PC-9 (cell line): ENCODE data around the gene SLCO2B1. TPM values are rescaled to one million over a fixed set of nuclear protein-coding genes. Genes with fewer than 3 reads are reported as not detected.

Experiments
- BruUV-seq: library from RNA; stranded (reverse); fragments of 400-500 nt; replicated peaks from 2 replicates; lab custom pipeline; 2021; lab: Mats Ljungman, UMichigan
- CTCF ChIA-PET: fragments of 300-600 bp; sonication (Branson Sonifier 250); formaldehyde crosslinking; loops from one replicate; lab custom pipeline; 2022; ENCODE audit warnings: antibody characterized with exemption; lab: Charles Lee
- POLR2A ChIA-PET: fragments of 300-600 bp; sonication (Branson Sonifier 250); formaldehyde crosslinking; loops from one replicate; lab custom pipeline; 2022; ENCODE audit warnings: antibody characterized with exemption; ENCODE audit not compliant: unreplicated experiment; lab: Charles Lee
- DNase-seq, 2 experiments: peaks; one replicate each; pipeline versions ENCODE4 v3.0.0 to v3.0.0-alpha.2; 2015 to 2022; ENCODE audit warnings: mixed read lengths in 1 of 2
- H2AFZ ChIP-seq: fragments of 200-600 bp; sonication (generic); 2 replicates; pipeline ENCODE4 v1.8.1; 2017; ENCODE audit warnings: antibody characterized with exemption
- H3F3A ChIP-seq: fragments of 200-600 bp; sonication (generic); 2 replicates; pipeline ENCODE4 v1.8.1; 2017; ENCODE audit warnings: antibody characterized with exemption, mild to moderate bottlenecking, low read depth; ENCODE audit not compliant: insufficient read depth
- H3K27ac ChIP-seq: fragments of 200-600 bp; sonication (generic); 2 replicates; pipeline ENCODE4 v1.6.1; 2016; ENCODE audit warnings: mixed run types
- H3K27me3 ChIP-seq: fragments of 200-600 bp; sonication (generic); 2 replicates; pipeline ENCODE4 v1.6.1; 2016; ENCODE audit warnings: low read depth, mixed run types; ENCODE audit not compliant: insufficient read depth
- H3K36me3 ChIP-seq: fragments of 200-600 bp; sonication (generic); 2 replicates; pipeline ENCODE4 v1.6.1; 2016; ENCODE audit warnings: low read depth, mixed run types
- H3K4me1 ChIP-seq: fragments of 200-600 bp; sonication (generic); replicated peaks from 2 replicates; pipeline ENCODE4 v1.6.1; 2016; ENCODE audit warnings: mixed run types; ENCODE audit not compliant: insufficient read depth
- H3K4me2 ChIP-seq: fragments of 200-600 bp; sonication (generic); 2 replicates; pipeline ENCODE4 v1.6.1; 2017; ENCODE audit warnings: mixed run types
- H3K4me3 ChIP-seq: fragments of 200-600 bp; sonication (generic); 2 replicates; pipeline ENCODE4 v1.6.1; 2016; ENCODE audit warnings: mixed run types
- H3K79me2 ChIP-seq: fragments of 200-600 bp; sonication (generic); 2 replicates; pipeline ENCODE4 v1.6.1; 2017; ENCODE audit warnings: low read depth, mixed run types
- H3K9me2 ChIP-seq: fragments of 200-600 bp; sonication (generic); 2 replicates; pipeline ENCODE4 v1.8.1; 2017; ENCODE audit warnings: mild to moderate bottlenecking; ENCODE audit not compliant: insufficient read depth
- H3K9me3 ChIP-seq: fragments of 200-600 bp; sonication (generic); 2 replicates; pipeline ENCODE4 v1.8.1; 2016; ENCODE audit warnings: low read depth; ENCODE audit not compliant: insufficient read depth
- H4K20me1 ChIP-seq: fragments of 200-600 bp; sonication (generic); 2 replicates; pipeline ENCODE4 v1.8.1; 2017; ENCODE audit not compliant: insufficient read depth
- CTCF ChIP-seq: fragments of 200-600 bp; sonication (generic); conservative IDR thresholded peaks from 2 replicates; pipeline ENCODE4 v1.6.1; 2017; ENCODE audit warnings: mixed run types, antibody characterized with exemption, mild to moderate bottlenecking, moderate library complexity
- EZH2 ChIP-seq: fragments of 200-600 bp; sonication (generic); IDR thresholded peaks from 2 replicates; pipeline ENCODE4 v1.8.0; 2017; ENCODE audit warnings: antibody characterized with exemption, low read depth
- intact Hi-C: fragments of 100-400 bp; cut with micrococcal nuclease; formaldehyde crosslinking; loops from one replicate; pipeline ENCODE4 v1.10.0; 2022; ENCODE audit not compliant: unreplicated experiment
- total RNA-seq: library from RNA; stranded (reverse); gene quantifications from 2 replicates; pipeline ENCODE4 v1.2.3, GENCODE V29; 2021

The SLCO2B1 gene
- total RNA-seq, 1 experiment from 2014 or later = 1.3 TPM

- H3K4me3 ChIP-seq = no peak overlapping the region
- H3K27me3 ChIP-seq = peaks cover 38% of the 10 kb centered on the region
- no TSS peak for BruUV-seq
- no peaks in the 10 kb centered on the region; the same call in 1 of the 2 replicates for H3K9me3 ChIP-seq
- H2AFZ ChIP-seq = no peak overlapping the region
- ChIA-PET CTCF (no interaction called here), POLR2A (no interaction called here)
- no peak overlapping the region for H3K4me2 ChIP-seq
- no peaks in the 10 kb centered on the region for H3F3A ChIP-seq
- no peak for TF ChIP-seq EZH2
- TF ChIP-seq CTCF = no peak
- no peaks in the 10 kb centered on the region for H3K36me3 ChIP-seq
- no peaks in the 10 kb centered on the region for H3K4me1 ChIP-seq
- intact Hi-C loops = no loop called here
- no peaks in the 10 kb centered on the region for H3K79me2 ChIP-seq
- H3K27ac ChIP-seq = no peak overlapping the region
- H4K20me1 ChIP-seq = no peaks in the 10 kb centered on the region
- no peaks in the 10 kb centered on the region for H3K9me2 ChIP-seq
- no peak for DNase-seq
Measured at GRCh38 chr11:75158696-75159150, 7.8 kb downstream of the SLCO2B1 start.

GRCh38 chr11:75159151-75159953 is 8.4 kb downstream of the SLCO2B1 start:
- Histone ChIP-seq H3K9me2 (no peaks in the 10 kb centered on the region), H3K4me3 (no peak overlapping the region), H2AFZ (no peak overlapping the region), H3K27me3 (peaks cover 44% of the 10 kb centered on the region), H3K4me2 (no peak overlapping the region), H3K27ac (no peak overlapping the region), H3K9me3 (no peaks in the 10 kb centered on the region; the same call in 1 of the 2 replicates), H3F3A (no peaks in the 10 kb centered on the region), H3K4me1 (no peaks in the 10 kb centered on the region), H3K36me3 (no peaks in the 10 kb centered on the region), H4K20me1 (no peaks in the 10 kb centered on the region), H3K79me2 (no peaks in the 10 kb centered on the region)
- DNase-seq = no peak
- BruUV-seq = no TSS peak
- ChIA-PET CTCF (no interaction called here), POLR2A (no interaction called here)
- intact Hi-C loops = no loop called here
- no peak for TF ChIP-seq CTCF
- TF ChIP-seq EZH2 = no peak

- intact Hi-C loops = no loop called here
- H3K27me3 ChIP-seq = peaks cover 53% of the 10 kb centered on the region
- CTCF ChIA-PET = no interaction called here
- no peak for DNase-seq
- H3K36me3 ChIP-seq = no peaks in the 10 kb centered on the region
- no peaks in the 10 kb centered on the region for H3F3A ChIP-seq
- POLR2A ChIA-PET = no interaction called here
- no peaks in the 10 kb centered on the region for H4K20me1 ChIP-seq
- H3K4me3 ChIP-seq = no peak overlapping the region
- no peaks in the 10 kb centered on the region for H3K79me2 ChIP-seq
- H3K9me3 ChIP-seq = no peaks in the 10 kb centered on the region; the same call in 1 of the 2 replicates
- H3K27ac ChIP-seq = no peak overlapping the region
- H3K9me2 ChIP-seq = no peaks in the 10 kb centered on the region
- BruUV-seq = no TSS peak
- H3K4me2 ChIP-seq = no peak overlapping the region
- H2AFZ ChIP-seq = no peak overlapping the region
- TF ChIP-seq CTCF = no peak
- H3K4me1 ChIP-seq = no peaks in the 10 kb centered on the region
Measured at GRCh38 chr11:75160220-75160757, 9.4 kb downstream of the SLCO2B1 start.
